K562 (cell line): Measurements from ENCODE around the gene DNMT1. TPM values are rescaled to one million over a fixed set of nuclear protein-coding genes. Genes with fewer than 3 reads are reported as not detected.
A peak's percentile ranks its signal among the peaks of the same experiment; 100 is the strongest.

Experiments used
- CHD7 ChIP-seq: fragments of 200-600 bp; sonication (generic); IDR thresholded peaks from one replicate; pipeline ENCODE4 v1.6.1; 2012; ENCODE audit warnings: mild to moderate bottlenecking, low read depth, low read length, inconsistent platforms
- CTBP1 ChIP-seq: fragments of 450-650 bp; IDR thresholded peaks from 2 replicates; pipeline ENCODE4 v1.6.1; 2016; ENCODE audit warnings: borderline replicate concordance
- CXXC5 ChIP-seq: fragments of 250-450 bp; sonication (Bioruptor Pico); IDR thresholded peaks from 2 replicates; pipeline ENCODE4 v1.8.0; 2022; ENCODE audit warnings: inconsistent platforms, mild to moderate bottlenecking, moderate library complexity
- EZH2 ChIP-seq: IDR thresholded peaks from 2 replicates; pipeline ENCODE4 v1.6.1; 2012; ENCODE audit warnings: low read depth, mild to moderate bottlenecking, inconsistent platforms, low read length, borderline replicate concordance
- FOXK2 ChIP-seq, 2 experiments: fragments of 450-650 bp; IDR thresholded peaks in 1 of 2; conservative IDR thresholded peaks in 1 of 2; 2 replicates each; pipeline ENCODE4 v1.6.1; 2016; ENCODE audit warnings: low read depth in 2 of 2, mild to moderate bottlenecking in 1 of 2
- ILK ChIP-seq: fragments of 450-650 bp; IDR thresholded peaks from 2 replicates; pipeline ENCODE4 v1.6.1; 2016; ENCODE audit warnings: missing genetic modification characterization, low read depth, mild to moderate bottlenecking, missing compliant biosample characterization, moderate library complexity, borderline replicate concordance
- MEF2A ChIP-seq: IDR thresholded peaks from 2 replicates; pipeline ENCODE4 v1.6.1; 2011; ENCODE audit warnings: low read depth, mild to moderate bottlenecking, low read length, moderate library complexity; ENCODE audit not compliant: control insufficient read depth
- MYNN ChIP-seq, 2 experiments: sonication (generic); formaldehyde crosslinking in 1 of 2; IDR thresholded peaks; 2 replicates each; pipeline versions ENCODE4 v1.5.0 to v1.6.1; 2016 to 2020; ENCODE audit warnings: antibody characterized with exemption in 1 of 2, missing genetic modification reagents in 1 of 2
- NFE2L1 ChIP-seq: fragments of 450-650 bp; IDR thresholded peaks from 2 replicates; pipeline ENCODE4 v1.6.1; 2016; ENCODE audit warnings: missing genetic modification characterization, low read depth, mild to moderate bottlenecking, missing compliant biosample characterization, moderate library complexity, borderline replicate concordance
- SUPT5H ChIP-seq: fragments of 450-650 bp; IDR thresholded peaks from 2 replicates; pipeline ENCODE4 v1.6.1; 2016
- TAL1 ChIP-seq: fragments of 450-650 bp; IDR thresholded peaks from 2 replicates; pipeline ENCODE4 v1.6.1; 2016; ENCODE audit warnings: mild to moderate bottlenecking
- THRAP3 ChIP-seq: fragments of 450-650 bp; IDR thresholded peaks from 2 replicates; pipeline ENCODE4 v1.6.1; 2016; ENCODE audit warnings: mild to moderate bottlenecking, inconsistent platforms, borderline replicate concordance
- ZNF239 ChIP-seq: fragments of 250-450 bp; sonication (Bioruptor Pico); IDR thresholded peaks from 2 replicates; pipeline ENCODE4 v1.4.0; 2020; ENCODE audit warnings: mild to moderate bottlenecking
- ZNF436 ChIP-seq: fragments of 250-450, 450-650 bp; sonication (Bioruptor Pico); formaldehyde crosslinking; IDR thresholded peaks from 2 replicates; pipeline ENCODE4 v1.7.0; 2020; ENCODE audit warnings: mild to moderate bottlenecking
- polyA plus RNA-seq, 8 experiments: library from polyadenylated mRNA; depleted of rRNA in 4 of 8; stranded (reverse) in 5 of 8; unstranded in 3 of 8; fragments of >200 nt; fragmentation: Nextera tagmentation in 2 of 8; fragmentation: Illumina TruSeq in 1 of 8; extraction: Ambion mirVana in 2 of 8; extraction: Trizol in 1 of 8; gene quantifications; 2 replicates each; pipeline versions ENCODE4 v1.2.1 to v1.2.3, GENCODE V29; 2011 to 2014; ENCODE audit warnings: inconsistent platforms in 1 of 8, missing spikeins in 1 of 8
- total RNA-seq, 7 experiments: library from RNA; depleted of rRNA in 6 of 7; stranded (reverse); fragments of >200 nt in 6 of 7; fragmentation: Illumina TruSeq in 2 of 7; extraction: Trizol in 2 of 7; gene quantifications; 2 replicates each; pipeline versions ENCODE4 v1.2.1 to v1.2.3, GENCODE V29; 2011 to 2021; ENCODE audit warnings: low replicate concordance in 1 of 7
- TF ChIP-seq, protein P1 (sequence below): fragments of 250-450 bp; sonication (Bioruptor Pico); IDR thresholded peaks from 2 replicates; pipeline ENCODE4 v1.5.1; 2021; ENCODE audit warnings: mild to moderate bottlenecking

Gene DNMT1
- total and polyA plus RNA-seq, 9 of the 15 experiments (the other 6 are each of a cell fraction or from before 2014, with no cell fraction given) = 80.1 to 271 (median 121) TPM

DNA sequence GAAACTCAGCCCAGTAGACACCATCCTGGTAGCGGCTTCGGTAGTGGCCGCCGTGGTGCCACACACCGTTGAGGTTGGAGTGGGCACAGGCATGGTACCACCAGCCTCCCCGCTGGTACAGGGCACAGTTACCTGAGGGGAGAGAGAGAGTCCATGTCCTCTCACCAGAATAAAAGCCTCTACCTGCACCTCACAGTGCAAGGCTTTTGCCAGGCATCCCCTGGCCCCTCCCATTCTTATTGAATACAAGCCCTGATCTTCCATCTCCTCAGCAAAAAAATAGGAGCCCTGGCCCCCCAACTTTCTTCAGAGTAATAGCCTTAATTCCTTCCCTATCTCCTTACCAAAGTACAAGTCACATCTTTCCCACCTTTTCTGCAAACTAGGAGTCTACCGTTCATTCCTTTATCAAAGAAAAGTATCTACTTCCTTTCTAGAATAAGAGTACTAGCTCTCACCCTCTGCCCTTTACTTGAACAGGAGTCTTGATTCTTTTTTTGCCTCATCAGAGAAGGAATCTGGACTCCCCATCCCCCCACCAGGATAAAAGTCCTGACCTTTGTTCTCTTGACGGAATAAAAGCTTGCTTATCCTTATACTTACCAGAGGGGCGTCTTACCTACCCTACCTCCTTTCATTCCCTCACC lies 102.0 kb downstream of the DNMT1 start (continued):
- no peak for TF ChIP-seq CHD7
- no peak for TF ChIP-seq CXXC5 (CRISPR knock-in tag)
- TF ChIP-seq NFE2L1 (tag) = no peak
- TF ChIP-seq SUPT5H = no peak
- TF ChIP-seq ZNF239 (CRISPR knock-in tag) = no peak
- no peak for TF ChIP-seq CTBP1
- TF ChIP-seq FOXK2 (conservative IDR thresholded peaks at IDR 0.05 in 1 of 2, IDR thresholded peaks at IDR 0.05 in 1 of 2; ENCODE audit: low read depth in 2 of 2) = no peak
- TF ChIP-seq ILK (tag) = no peak
- TF ChIP-seq EZH2 = no peak
- no peak for TF ChIP-seq MEF2A
- TF ChIP-seq, protein P1, sequence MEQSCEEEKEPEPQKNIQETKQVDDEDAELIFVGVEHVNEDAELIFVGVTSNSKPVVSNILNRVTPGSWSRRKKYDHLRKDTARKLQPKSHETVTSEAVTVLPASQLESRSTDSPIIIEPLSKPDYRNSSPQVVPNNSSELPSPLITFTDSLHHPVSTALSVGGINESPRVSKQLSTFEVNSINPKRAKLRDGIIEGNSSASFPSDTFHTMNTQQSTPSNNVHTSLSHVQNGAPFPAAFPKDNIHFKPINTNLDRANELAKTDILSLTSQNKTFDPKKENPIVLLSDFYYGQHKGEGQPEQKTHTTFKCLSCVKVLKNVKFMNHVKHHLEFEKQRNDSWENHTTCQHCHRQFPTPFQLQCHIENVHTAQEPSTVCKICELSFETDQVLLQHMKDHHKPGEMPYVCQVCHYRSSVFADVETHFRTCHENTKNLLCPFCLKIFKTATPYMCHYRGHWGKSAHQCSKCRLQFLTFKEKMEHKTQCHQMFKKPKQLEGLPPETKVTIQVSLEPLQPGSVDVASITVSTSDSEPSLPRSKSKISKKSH (CRISPR knock-in tag) = no peak
- no peak for TF ChIP-seq ZNF436 (CRISPR knock-in tag)
- TF ChIP-seq THRAP3 = no peak
- peak; percentile 97 for TF ChIP-seq MYNN (IDR thresholded peaks at IDR 0.05)
- peak; percentile 90 for TF ChIP-seq MYNN (CRISPR knock-in tag; IDR thresholded peaks at IDR 0.05)
- TF ChIP-seq TAL1 = no peak
